DLD1 (cell line): ENCODE data around the gene OR52B4.
"Not testable (repeated sequence)": the region's sequence is repeated elsewhere in the genome, so short reads cannot be mapped to it uniquely, and the experiment has no call there.

Experiments
- in situ Hi-C: cut with HindIII; loops from 2 replicates; pipeline ENCODE4 v1.10.0; 2017; ENCODE audit warnings: low sequenced_read_pairs

OR52B4 gene

DNA sequence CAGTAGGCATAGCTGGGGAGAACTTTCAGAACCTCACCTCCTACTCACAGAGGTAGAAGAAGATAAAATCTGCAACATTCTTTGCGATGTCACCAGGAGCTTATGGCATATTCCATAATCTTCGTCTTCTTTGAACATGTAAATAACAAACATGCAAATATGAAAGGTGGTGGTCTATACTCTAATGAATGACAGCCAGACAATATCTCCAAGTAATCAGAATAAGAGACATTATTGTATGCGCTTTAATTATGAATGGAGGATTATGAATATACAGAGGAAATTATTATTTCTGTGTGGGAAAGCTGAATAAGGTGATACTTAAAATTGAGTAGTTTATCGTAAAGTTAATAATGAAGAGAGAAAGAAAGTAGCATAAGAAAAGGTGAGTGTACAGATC lies at the start of gene OR52B4:
OR52B4 (minus strand) TSS at position 101 of the 400 bp plus-strand sequence; CDS start at position 10, 91 bp downstream.
- in situ Hi-C loops = no loop called here

DNA sequence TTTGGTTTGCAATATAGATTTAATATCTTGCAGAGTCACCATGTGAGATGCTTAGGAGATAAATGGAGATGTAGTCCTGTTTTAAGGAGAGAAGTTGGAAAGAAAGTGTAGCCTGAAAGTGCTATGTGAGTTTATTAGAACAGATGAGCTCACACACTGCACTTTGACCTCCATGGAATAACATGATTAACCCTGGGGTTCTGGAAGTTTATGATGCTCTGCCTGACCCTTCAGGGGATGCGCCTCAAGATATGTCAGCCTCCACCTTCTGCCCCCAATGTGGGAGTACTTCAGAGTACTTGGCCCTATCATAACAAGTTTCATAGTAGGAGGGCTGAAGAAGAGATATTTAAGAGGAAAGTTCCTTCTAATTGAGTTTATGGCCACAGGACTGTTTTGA lies 48.6 kb upstream of the OR52B4 start:
- in situ Hi-C loops = no loop called here

GRCh38 chr11:4416306-4416705 lies 48.1 kb upstream of the OR52B4 start:
- in situ Hi-C loops = no loop called here

DNA sequence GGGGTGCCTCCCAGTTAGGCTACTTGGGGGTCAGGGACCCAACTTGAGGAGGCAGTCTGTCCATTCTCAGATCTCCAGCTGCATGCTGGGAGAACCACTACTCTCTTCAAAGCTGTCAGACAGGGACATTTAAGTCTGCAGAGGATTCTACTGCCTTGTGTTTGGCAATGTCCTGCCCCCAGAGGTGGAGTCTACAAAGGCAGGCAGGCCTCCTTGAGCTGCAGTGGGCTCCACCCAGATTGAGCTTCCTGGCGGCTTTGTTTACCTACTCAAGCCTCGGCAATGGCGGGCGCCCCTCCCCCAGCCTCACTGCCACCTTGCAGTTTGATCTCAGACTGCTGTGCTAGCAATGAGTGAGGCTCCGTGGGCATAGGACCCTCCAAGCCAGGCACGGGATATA lies 38.0 kb upstream of the OR52B4 start:
- in situ Hi-C loops = not testable (repeated sequence)

- in situ Hi-C loops = no loop called here
Observed at GRCh38 chr11:4393858-4394223, 25.7 kb upstream of the OR52B4 start.

DNA sequence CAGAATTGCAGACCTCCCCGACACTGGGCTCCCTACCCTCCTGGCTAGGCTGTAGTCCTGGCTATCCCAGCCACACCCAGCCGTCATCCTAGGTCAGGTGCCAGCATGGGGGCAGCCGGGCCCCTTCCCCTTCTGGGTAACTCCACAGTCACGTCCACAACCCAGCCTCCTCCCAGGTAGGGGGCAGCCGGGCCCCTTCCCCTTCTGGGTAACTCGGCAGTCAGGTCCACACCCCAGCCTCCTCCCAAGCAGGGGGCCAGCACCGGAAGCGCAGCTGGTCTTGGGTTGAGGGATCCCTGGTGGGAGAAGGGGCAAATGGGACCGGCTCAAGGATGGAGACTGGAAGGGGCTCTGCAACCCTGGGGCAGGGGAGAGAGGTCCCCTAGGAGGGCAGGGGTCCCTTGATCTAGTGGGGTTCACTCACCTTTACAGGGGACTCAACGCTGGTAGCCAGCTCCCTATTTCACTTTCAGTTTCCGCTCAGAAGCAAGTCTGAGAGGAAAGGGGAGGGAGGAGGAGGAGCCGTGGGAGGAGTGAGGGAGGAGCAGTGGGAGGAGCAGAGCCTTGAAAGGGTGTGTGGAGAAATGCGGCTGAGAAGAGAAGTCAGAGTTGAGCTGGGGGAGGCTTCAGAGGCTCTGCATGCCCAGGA lies 25.1 kb upstream of the OR52B4 start, which contains the start of gene TRIM21:
TRIM21 (minus strand) TSS at position 494 of the 649 bp plus-strand sequence. CDS start 3,293 bp downstream, outside the sequence.
- in situ Hi-C loops = no loop called here

DNA sequence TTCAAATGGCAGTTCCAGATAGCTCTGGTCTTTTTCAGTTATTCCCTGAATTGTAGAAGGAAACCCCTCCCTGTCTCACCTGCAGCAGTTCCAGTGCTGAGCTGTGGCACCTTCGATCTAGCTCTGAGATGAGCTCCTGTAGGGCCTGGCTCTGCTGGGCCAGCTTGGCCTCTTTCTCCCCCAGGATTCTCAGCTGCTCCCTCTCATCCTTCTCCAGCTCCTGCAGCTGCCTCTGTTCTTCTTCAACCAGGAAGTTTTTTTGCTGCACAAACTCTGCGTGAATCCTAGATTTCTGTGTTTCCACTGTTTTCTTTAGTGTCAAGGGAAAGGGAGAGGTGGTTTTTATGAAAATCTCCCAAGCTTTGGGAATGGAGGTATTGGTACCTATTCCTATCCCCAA lies 20.0 kb upstream of the OR52B4 start:
- in situ Hi-C loops = no loop called here

- in situ Hi-C loops = no loop called here
Observed at GRCh38 chr11:4385978-4386740, 18.0 kb upstream of the OR52B4 start.

DNA sequence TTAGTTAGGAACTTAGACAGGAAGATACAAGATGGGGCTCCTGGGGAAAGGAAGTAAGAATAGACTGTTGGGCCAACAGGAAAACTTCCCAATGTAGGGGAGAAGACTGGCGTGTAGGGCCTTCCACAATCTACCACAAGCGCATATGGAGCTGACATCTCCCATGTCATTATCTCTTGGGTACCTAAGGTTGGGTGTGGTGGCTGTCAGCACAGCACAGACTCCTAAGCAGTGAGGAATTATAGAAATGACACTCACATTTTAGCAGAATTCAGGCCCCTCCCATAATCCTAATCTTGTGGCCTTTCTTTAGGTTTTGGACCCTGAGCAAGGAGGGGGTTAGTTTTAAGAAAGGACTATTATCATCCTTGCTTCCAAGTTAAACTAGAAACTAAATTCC lies 13.7 kb upstream of the OR52B4 start:
- in situ Hi-C loops = no loop called here

DNA sequence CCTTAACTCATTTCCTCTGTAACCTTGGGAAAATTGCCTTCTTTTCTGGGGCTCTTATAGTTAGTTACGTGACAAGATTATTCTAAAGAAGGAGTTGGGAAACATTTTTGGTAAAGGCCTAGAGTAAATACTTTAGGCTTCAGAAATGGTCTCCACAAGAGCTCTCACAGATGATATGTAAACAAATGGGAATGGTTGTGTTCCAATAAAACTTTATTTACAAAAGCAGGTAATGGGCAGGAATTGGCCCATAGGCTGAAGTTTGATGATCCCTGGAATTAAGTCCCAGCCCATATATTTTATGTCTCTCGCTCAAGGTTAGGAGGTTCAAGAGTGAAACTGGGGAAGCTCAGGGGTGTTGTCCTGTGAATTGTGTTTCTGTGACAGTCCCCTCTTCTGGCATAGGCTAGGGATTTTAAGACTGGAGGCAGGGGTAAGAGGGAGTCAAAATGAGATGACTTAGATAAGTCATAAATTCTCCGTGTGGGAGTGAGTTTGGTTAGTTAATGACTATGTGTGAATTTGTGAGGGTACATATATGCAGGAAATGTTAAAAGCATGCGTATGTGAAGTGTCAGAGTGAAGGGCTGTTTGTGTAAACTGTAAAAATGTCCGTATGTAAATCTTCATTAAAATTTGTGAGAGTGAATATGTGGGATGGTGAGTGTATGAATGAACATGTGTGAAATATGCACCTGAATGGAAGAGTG lies 7.4 kb upstream of the OR52B4 start:
- in situ Hi-C loops = no loop called here

DNA sequence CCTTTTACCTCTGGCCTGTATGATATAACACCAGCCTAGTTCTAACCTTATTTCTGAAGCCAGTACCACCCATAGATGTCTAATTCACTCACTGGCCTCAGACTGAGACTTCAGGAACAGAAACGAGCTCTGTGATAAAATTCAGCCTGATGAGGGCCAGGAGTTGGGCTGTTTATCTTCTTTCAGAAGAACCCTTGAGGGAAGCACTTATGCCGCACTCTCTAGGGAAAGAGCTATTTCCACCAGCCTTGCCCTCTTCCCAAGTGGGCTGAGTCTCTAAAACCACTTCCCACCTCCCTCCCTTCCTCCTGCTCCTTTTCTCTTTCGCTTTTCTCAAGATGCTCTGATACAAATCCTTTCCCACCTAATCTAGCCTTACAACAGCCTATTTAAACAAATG lies 2.0 kb upstream of the OR52B4 start:
- in situ Hi-C loops = no loop called here

- in situ Hi-C loops = not testable (repeated sequence)
Observed at GRCh38 chr11:4348142-4348541, 20.0 kb downstream of the OR52B4 start.

DNA sequence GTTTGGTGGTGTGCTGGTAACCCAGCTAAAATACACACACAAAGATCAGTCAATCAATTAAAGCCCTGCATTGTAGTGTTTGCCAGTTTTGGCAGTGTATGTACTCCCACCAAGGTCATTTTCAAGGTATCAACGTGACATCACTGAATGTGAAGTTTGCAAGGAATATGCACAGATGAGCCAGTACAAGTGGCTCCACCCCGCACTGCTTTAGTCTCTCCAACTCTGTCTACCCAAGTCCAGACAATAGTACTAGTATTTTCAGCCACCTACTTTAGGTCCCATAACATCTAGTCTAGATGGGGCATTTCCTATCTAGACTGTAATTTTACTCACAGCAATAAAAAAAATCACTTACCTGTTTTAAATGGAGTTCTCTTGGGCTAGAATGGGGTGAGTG lies 22.8 kb downstream of the OR52B4 start:
- in situ Hi-C loops = not testable (repeated sequence)

GRCh38 chr11:4334356-4334755 lies 33.8 kb downstream of the OR52B4 start:
- in situ Hi-C loops = not testable (repeated sequence)
